H1 (cell line): ENCODE data around the gene PLPP4. TPM values are rescaled to one million over a fixed set of nuclear protein-coding genes. Genes with fewer than 3 reads are reported as not detected.

Experiments
- CTCF ChIA-PET: fragments of 300-600 bp; sonication (Branson Sonifier 250); formaldehyde crosslinking; loops from one replicate; lab custom pipeline; 2021; ENCODE audit not compliant: partially characterized antibody; lab: Charles Lee
- POLR2A ChIA-PET: fragments of 300-600 bp; sonication (Branson Sonifier 250); formaldehyde crosslinking; loops from one replicate; lab custom pipeline; 2021; ENCODE audit warnings: inconsistent platforms; ENCODE audit not compliant: partially characterized antibody; lab: Charles Lee
- DNase-seq, 2 experiments: peaks; one replicate each; pipeline versions ENCODE4 v3.0.0 to v3.0.0-alpha.2; 2010 to 2022; ENCODE audit warnings: low spot score in 2 of 2, low read depth in 1 of 2, mixed read lengths in 1 of 2
- FAIRE-seq: peaks from 2 replicates; lab custom pipeline; 2011; peaks lifted over from hg19 to GRCh38; lab: Jason Lieb, UNC
- H2AFZ ChIP-seq: 2 replicates; pipeline ENCODE4 v1.8.1; 2012; ENCODE audit warnings: low read length, inconsistent platforms
- H2AK5ac ChIP-seq: 2 replicates; pipeline ENCODE4 v1.6.1; 2013; ENCODE audit warnings: low read depth, low read length
- H2BK120ac ChIP-seq: replicated peaks from 2 replicates; pipeline ENCODE3; 2013; ENCODE audit warnings: low read depth, low read length, inconsistent platforms
- H2BK12ac ChIP-seq: 2 replicates; pipeline ENCODE4 v1.6.1; 2013; ENCODE audit warnings: low read depth, low read length
- H2BK15ac ChIP-seq: 2 replicates; pipeline ENCODE4 v1.6.1; 2013; ENCODE audit warnings: low read length
- H2BK20ac ChIP-seq: 2 replicates; pipeline ENCODE4 v1.6.1; 2013; ENCODE audit warnings: low read length
- H2BK5ac ChIP-seq: 2 replicates; pipeline ENCODE4 v1.6.1; 2013; ENCODE audit warnings: low read depth, low read length
- H3K14ac ChIP-seq: 2 replicates; pipeline ENCODE4 v1.6.1; 2013; ENCODE audit warnings: inconsistent platforms; ENCODE audit not compliant: insufficient read length
- H3K18ac ChIP-seq: 2 replicates; pipeline ENCODE4 v1.6.1; 2013; ENCODE audit warnings: low read length; ENCODE audit errors: extremely low read depth
- H3K23ac ChIP-seq: 2 replicates; pipeline ENCODE4 v1.6.1; 2013; ENCODE audit warnings: inconsistent platforms; ENCODE audit not compliant: insufficient read length
- H3K23me2 ChIP-seq: 2 replicates; pipeline ENCODE4 v1.6.1; 2013; ENCODE audit warnings: low read depth, low read length
- H3K27ac ChIP-seq: 2 replicates; pipeline ENCODE4 v1.6.1; 2011; ENCODE audit warnings: low read depth, low read length, inconsistent platforms
- H3K27me3 ChIP-seq, 4 experiments: replicated peaks in 1 of 4; 1 replicate in 1 of 4; 2 replicates in 3 of 4; pipeline versions ENCODE4 v1.6.1 to v1.8.1; 2011 to 2013; ENCODE audit warnings: low read length in 3 of 4, mild to moderate bottlenecking in 3 of 4, inconsistent platforms in 2 of 4, mixed read lengths in 2 of 4, moderate library complexity in 1 of 4; ENCODE audit not compliant: control insufficient read depth in 3 of 4, insufficient read depth in 3 of 4; ENCODE audit errors: extremely low read depth in 1 of 4
- H3K36me3 ChIP-seq, 4 experiments: 2 replicates each; pipeline versions ENCODE4 v1.6.1 to v1.8.1; 2011 to 2013; ENCODE audit warnings: mild to moderate bottlenecking in 4 of 4, low read length in 3 of 4, moderate library complexity in 2 of 4, control low read depth in 1 of 4, inconsistent platforms in 1 of 4; ENCODE audit not compliant: insufficient read depth in 4 of 4, control insufficient read depth in 2 of 4
- H3K4ac ChIP-seq: replicated peaks from 2 replicates; pipeline ENCODE3; 2013; ENCODE audit warnings: low read length, low read depth, mixed read lengths, inconsistent platforms; ENCODE audit not compliant: insufficient read length
- H3K4me1 ChIP-seq, 4 experiments: replicated peaks in 1 of 4; 1 replicate in 1 of 4; 2 replicates in 3 of 4; pipeline versions ENCODE4 v1.6.1 to v1.8.1; 2011 to 2013; ENCODE audit warnings: low read length in 3 of 4, inconsistent platforms in 2 of 4, mixed read lengths in 1 of 4; ENCODE audit not compliant: insufficient read depth in 4 of 4, control insufficient read depth in 3 of 4
- H3K4me2 ChIP-seq, 2 experiments: 2 replicates each; pipeline versions ENCODE4 v1.6.1 to v1.8.1; 2011 to 2013; ENCODE audit warnings: low read depth in 2 of 2, low read length in 2 of 2, control low read depth in 1 of 2, inconsistent platforms in 1 of 2, mild to moderate bottlenecking in 1 of 2; ENCODE audit not compliant: insufficient read depth in 1 of 2
- H3K4me3 ChIP-seq, 4 experiments: fragments of 200-600, 300-600 bp in 1 of 4; sonication (generic), shearing (Covaris generic), sonication (Bioruptor Twin) in 1 of 4; 2 replicates each; pipeline versions ENCODE4 v1.5.1 to v1.8.1; 2011 to 2016; ENCODE audit warnings: low read length in 4 of 4, low read depth in 3 of 4, control low read depth in 2 of 4, inconsistent platforms in 2 of 4, mild to moderate bottlenecking in 2 of 4, mixed read lengths in 1 of 4, moderate library complexity in 1 of 4; ENCODE audit not compliant: insufficient read depth in 2 of 4; ENCODE audit errors: extremely low read depth in 1 of 4
- H3K56ac ChIP-seq: replicated peaks from 2 replicates; pipeline ENCODE3; 2013; ENCODE audit warnings: low read depth, mild to moderate bottlenecking, mixed read lengths, low read length, inconsistent platforms; ENCODE audit not compliant: insufficient read length
- H3K79me1 ChIP-seq: 2 replicates; pipeline ENCODE4 v1.6.1; 2013; ENCODE audit warnings: low read depth, low read length, control low read depth
- H3K79me2 ChIP-seq, 2 experiments: 2 replicates each; pipeline versions ENCODE4 v1.6.1 to v1.8.1; 2012 to 2013; ENCODE audit warnings: low read length in 2 of 2, mild to moderate bottlenecking in 2 of 2, inconsistent platforms in 1 of 2; ENCODE audit not compliant: insufficient read depth in 2 of 2, control insufficient read depth in 1 of 2
- H3K9ac ChIP-seq, 4 experiments: replicated peaks in 1 of 4; 1 replicate in 1 of 4; 2 replicates in 3 of 4; pipeline versions ENCODE4 v1.6.1 to v1.8.1; 2011 to 2013; ENCODE audit warnings: low read depth in 3 of 4, low read length in 3 of 4, control low read depth in 2 of 4, mild to moderate bottlenecking in 2 of 4, moderate library complexity in 2 of 4, inconsistent platforms in 1 of 4; ENCODE audit errors: extremely low read depth in 1 of 4
- H3K9me3 ChIP-seq, 2 experiments: 2 replicates each; pipeline versions ENCODE4 v1.6.1 to v1.8.1; 2012 to 2013; ENCODE audit warnings: mild to moderate bottlenecking in 2 of 2, moderate library complexity in 2 of 2, control low read depth in 1 of 2, inconsistent platforms in 1 of 2, low read depth in 1 of 2, low read length in 1 of 2, mixed read lengths in 1 of 2; ENCODE audit not compliant: insufficient read depth in 2 of 2
- H4K20me1 ChIP-seq, 2 experiments: replicated peaks in 1 of 2; 2 replicates each; pipeline versions ENCODE3 to v1.8.1; 2011 to 2013; ENCODE audit warnings: inconsistent platforms in 2 of 2, low read length in 2 of 2, mild to moderate bottlenecking in 1 of 2; ENCODE audit not compliant: insufficient read depth in 2 of 2, control insufficient read depth in 1 of 2
- H4K5ac ChIP-seq: 2 replicates; pipeline ENCODE4 v1.6.1; 2013; ENCODE audit warnings: low read length, low read depth, mixed read lengths, inconsistent platforms; ENCODE audit not compliant: insufficient read length
- H4K8ac ChIP-seq: 2 replicates; pipeline ENCODE4 v1.8.0; 2013; ENCODE audit warnings: mild to moderate bottlenecking, moderate library complexity, low read length, inconsistent platforms; ENCODE audit not compliant: insufficient read depth; ENCODE audit errors: extremely low read depth
- H4K91ac ChIP-seq: replicated peaks from 2 replicates; pipeline ENCODE3; 2013; ENCODE audit warnings: low read length, mixed read lengths, inconsistent platforms; ENCODE audit not compliant: insufficient read length
- CBX5 ChIP-seq: fragments of 300-800, 300-1000 bp; sonication (generic); IDR thresholded peaks from 2 replicates; pipeline ENCODE4 v1.7.1; 2016; ENCODE audit warnings: antibody characterized with exemption, low read length, low read depth
- CREB1 ChIP-seq: IDR thresholded peaks from 2 replicates; pipeline ENCODE4 v1.6.1; 2012; ENCODE audit warnings: inconsistent platforms
- GTF2F1 ChIP-seq: IDR thresholded peaks from 2 replicates; pipeline ENCODE4 v1.6.1; 2012; ENCODE audit warnings: low read depth, low read length, improper control_type of control experiment, borderline replicate concordance
- RFX5 ChIP-seq: IDR thresholded peaks from 2 replicates; pipeline ENCODE4 v1.6.1; 2011; ENCODE audit warnings: low read depth, low read length, improper control_type of control experiment, borderline replicate concordance
- SIRT6 ChIP-seq: IDR thresholded peaks from one replicate; pipeline ENCODE4 v1.7.1; 2012; ENCODE audit warnings: low read length, inconsistent platforms
- WGBS, 2 experiments: shearing (Covaris generic) in 1 of 2; methylation state at CpG; one replicate each; pipeline versions ENCODE4 v1.1.6 to v1.1.7; 2013 to 2015; ENCODE audit warnings: low lambda C conversion rate in 2 of 2, mixed read lengths in 2 of 2, inconsistent platforms in 1 of 2, low coverage in 1 of 2, missing lambda C conversion rate in 1 of 2; ENCODE audit not compliant: insufficient replicate concordance in 2 of 2, insufficient coverage in 1 of 2, insufficient read length in 1 of 2; ENCODE audit errors: extremely low coverage in 1 of 2, missing lambda C conversion rate in 1 of 2; 5-methylcytosine and 5-hydroxymethylcytosine counted together
- polyA plus RNA-seq, 7 experiments: library from polyadenylated mRNA; depleted of rRNA in 3 of 7; stranded (reverse) in 5 of 7; unstranded in 2 of 7; fragments of >200 nt in 5 of 7; fragments of 200-250 nt in 2 of 7; gene quantifications; 1 replicate in 5 of 7; 2 replicates in 1 of 7; 4 replicates in 1 of 7; pipeline versions ENCODE4 v1.2.1 to v1.2.3, GENCODE V29; 2011 to 2013; ENCODE audit warnings: missing spikeins in 2 of 7, mixed read lengths in 2 of 7
- total RNA-seq: library from RNA; stranded (reverse); fragmentation: NEBNext Ultra II Directional; extraction: Animal tissue kit (Norgen Biotek cat#: 25700); gene quantifications from 2 replicates; pipeline ENCODE4 v1.2.1, GENCODE V29; 2021
- TF ChIP-seq, protein P1 (sequence below): IDR thresholded peaks from 2 replicates; pipeline ENCODE4 v1.6.1; 2012; ENCODE audit warnings: inconsistent platforms

PLPP4 gene
- total and polyA plus RNA-seq, 2 of the 8 experiments (the other 6 are each of a cell fraction or from before 2014, with no cell fraction given) = 0.30 TPM; not detected in 1

DNA sequence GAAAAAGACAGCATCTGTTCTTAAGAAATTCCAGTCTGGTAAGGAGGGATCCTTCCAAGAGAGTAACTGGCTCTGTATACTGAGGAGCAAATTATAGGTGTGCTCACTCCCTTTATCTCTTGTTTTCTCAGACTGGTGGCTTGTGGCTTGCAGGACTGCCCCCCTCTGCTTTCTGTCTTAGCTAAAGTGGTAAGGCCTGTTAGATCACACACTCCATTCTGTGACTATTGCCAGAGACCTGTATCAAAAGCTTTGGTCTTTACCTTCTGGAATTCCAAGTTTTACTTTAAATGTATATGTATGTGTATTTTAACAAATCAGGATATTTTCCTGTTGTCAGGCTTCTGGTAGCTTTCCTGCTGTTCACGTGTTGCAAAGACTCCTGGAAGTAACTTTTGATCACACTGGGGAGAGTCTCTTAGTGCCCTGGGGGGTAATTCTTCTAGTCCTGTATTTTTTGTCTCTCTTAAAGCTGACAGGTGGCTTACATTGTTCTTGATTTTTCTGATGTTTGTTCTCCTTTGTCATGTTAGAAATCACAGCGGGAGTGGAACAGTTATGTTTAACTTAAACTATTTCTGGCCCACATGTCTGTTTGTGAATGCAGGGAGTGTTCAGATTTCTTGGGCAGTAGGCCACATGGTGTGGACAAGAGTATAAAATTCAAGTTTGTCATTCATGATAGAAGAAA is 99.0 kb downstream of the PLPP4 start:
- H3K4me3 ChIP-seq = no peak overlapping the region
- H3K36me3 ChIP-seq = no peaks in the 10 kb centered on the region
- no peak overlapping the region for H3K9ac ChIP-seq
- H3K23me2 ChIP-seq = no peaks in the 10 kb centered on the region; the same call in 1 of the 2 replicates
- H2BK5ac ChIP-seq = no peak overlapping the region
- H2BK12ac ChIP-seq = no peak overlapping the region
- no peak overlapping the region for H2BK15ac ChIP-seq
- no peak overlapping the region for H3K14ac ChIP-seq
- no peak overlapping the region for H4K8ac ChIP-seq
- FAIRE-seq = no peak
- no peak overlapping the region for H2AK5ac ChIP-seq
- no peak overlapping the region for H3K18ac ChIP-seq
- H4K91ac ChIP-seq = no peak overlapping the region
- peaks cover 0 to 9% (median 5%) of the 10 kb centered on the region in 4 experiments; a peak in 4 of 7 replicates for H3K4me1 ChIP-seq
- no peaks in the 10 kb centered on the region for H3K27me3 ChIP-seq
- no peak overlapping the region for H3K4ac ChIP-seq
- CTCF ChIA-PET = interaction anchor here (1.1 to 1.5 kb wide), 4 partner anchors 23 to 180 kb away, joined by 3 to 4 read pairs (median 3); no protein-coding TSS in a partner anchor
- H2BK20ac ChIP-seq = no peak overlapping the region
- no peaks in the 10 kb centered on the region for H3K79me2 ChIP-seq
- no peaks in the 10 kb centered on the region for H4K20me1 ChIP-seq
- H3K56ac ChIP-seq = no peak overlapping the region
- H3K9me3 ChIP-seq = peaks cover 0 to 5% of the 10 kb centered on the region in 2 experiments; a peak in 2 of 4 replicates
- no peak overlapping the region for H3K23ac ChIP-seq
- no peak for DNase-seq
- no peaks in the 10 kb centered on the region for H3K79me1 ChIP-seq
- peak overlapping the region in 1 of 2 experiments; percentile 19; a peak in 2 of 4 replicates for H3K4me2 ChIP-seq
- H3K27ac ChIP-seq = no peak overlapping the region
- WGBS, 2 experiments = 14% methylated on average over 2 of the region's 2 CpGs; no CpG with 5 or more reads in 1 of the 2 experiments
- no peak overlapping the region for H2BK120ac ChIP-seq
- H4K5ac ChIP-seq = no peak overlapping the region
- POLR2A ChIA-PET = interaction anchor here (0.6 kb wide), 1 partner anchor 273 kb away, joined by 3 read pairs; no protein-coding TSS in a partner anchor
- no peak overlapping the region for H2AFZ ChIP-seq
- TF ChIP-seq CBX5 (no peak), GTF2F1 (no peak), CREB1 (no peak), SIRT6 (no peak), RFX5 (no peak)
- TF ChIP-seq, protein P1, sequence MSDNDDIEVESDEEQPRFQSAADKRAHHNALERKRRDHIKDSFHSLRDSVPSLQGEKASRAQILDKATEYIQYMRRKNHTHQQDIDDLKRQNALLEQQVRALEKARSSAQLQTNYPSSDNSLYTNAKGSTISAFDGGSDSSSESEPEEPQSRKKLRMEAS = no peak
